ENCODE measurements around the gene HK1.

Gene HK1

DNA sequence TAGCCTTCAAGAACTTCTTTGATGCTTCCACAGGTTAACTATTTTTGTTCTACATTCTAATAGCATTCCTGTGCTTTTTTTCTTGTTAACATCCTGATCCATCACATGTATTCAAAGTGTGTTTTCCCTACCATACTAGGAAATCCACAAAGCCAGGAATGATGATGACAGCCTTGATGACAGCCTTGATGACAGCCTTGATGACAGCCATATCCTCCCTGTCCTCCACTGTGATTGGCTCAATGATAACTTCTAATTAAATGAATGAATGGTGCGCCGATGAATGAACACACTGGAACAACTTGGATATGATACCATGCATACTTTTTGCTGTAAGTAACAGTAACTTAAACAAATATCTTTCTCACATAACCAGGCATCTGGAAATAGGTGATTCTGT, 146.7 kb downstream of the HK1 start:
- H3K4me3 ChIP-seq (ENCODE audit: control insufficient read depth, low read depth, low read length): no peak overlapping the region
- TF ChIP-seq, protein P1, sequence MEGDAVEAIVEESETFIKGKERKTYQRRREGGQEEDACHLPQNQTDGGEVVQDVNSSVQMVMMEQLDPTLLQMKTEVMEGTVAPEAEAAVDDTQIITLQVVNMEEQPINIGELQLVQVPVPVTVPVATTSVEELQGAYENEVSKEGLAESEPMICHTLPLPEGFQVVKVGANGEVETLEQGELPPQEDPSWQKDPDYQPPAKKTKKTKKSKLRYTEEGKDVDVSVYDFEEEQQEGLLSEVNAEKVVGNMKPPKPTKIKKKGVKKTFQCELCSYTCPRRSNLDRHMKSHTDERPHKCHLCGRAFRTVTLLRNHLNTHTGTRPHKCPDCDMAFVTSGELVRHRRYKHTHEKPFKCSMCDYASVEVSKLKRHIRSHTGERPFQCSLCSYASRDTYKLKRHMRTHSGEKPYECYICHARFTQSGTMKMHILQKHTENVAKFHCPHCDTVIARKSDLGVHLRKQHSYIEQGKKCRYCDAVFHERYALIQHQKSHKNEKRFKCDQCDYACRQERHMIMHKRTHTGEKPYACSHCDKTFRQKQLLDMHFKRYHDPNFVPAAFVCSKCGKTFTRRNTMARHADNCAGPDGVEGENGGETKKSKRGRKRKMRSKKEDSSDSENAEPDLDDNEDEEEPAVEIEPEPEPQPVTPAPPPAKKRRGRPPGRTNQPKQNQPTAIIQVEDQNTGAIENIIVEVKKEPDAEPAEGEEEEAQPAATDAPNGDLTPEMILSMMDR (conservative IDR thresholded peaks at IDR 0.05; ENCODE audit: control insufficient read depth, insufficient read depth, low read depth, low read length): no peak
- DNase-seq (ENCODE audit: low read depth): no peak

DNA sequence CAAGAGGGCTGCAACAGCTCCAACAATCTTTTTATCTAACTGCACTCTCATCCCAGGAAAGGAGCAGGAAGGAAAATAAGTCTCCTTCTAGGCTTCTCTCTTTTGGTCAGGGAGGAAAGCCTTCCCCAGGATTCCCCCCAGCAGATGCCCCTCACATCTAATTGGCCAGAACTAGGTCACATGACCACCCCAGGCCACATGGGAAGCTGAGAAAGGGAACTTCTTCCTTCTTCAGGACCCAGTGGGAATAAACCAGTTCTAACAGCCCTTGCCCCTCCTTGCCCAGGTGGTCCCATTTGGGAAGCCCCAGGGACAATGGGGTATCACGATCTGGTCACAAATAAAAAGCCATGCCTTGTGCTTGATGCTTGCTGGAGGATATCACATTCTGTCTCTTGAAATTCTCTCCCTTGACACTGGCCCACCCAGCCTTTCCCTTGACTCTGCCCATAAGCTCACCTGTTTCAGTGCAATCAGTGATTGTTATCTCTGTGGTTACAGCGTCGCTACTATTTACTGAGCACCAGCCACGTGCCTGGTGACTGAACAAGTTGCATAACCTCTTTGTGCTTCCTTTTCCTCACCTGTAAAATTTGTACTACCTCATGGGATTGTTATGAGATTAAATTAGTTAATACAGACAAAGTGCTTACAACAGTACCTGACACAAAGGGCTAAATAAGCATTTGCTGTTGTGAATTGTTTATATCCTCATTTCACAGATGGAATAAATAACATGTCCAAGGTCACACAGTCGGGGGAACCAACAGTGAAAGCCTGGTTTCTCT, 147.4 kb downstream of the HK1 start:
- TF ChIP-seq, protein P1 (conservative IDR thresholded peaks at IDR 0.05; ENCODE audit: control insufficient read depth, insufficient read depth, low read depth, low read length): no peak
- no peak for DNase-seq (ENCODE audit: low read depth)
- H3K4me3 ChIP-seq (ENCODE audit: control insufficient read depth, low read depth, low read length): no peak overlapping the region

DNA sequence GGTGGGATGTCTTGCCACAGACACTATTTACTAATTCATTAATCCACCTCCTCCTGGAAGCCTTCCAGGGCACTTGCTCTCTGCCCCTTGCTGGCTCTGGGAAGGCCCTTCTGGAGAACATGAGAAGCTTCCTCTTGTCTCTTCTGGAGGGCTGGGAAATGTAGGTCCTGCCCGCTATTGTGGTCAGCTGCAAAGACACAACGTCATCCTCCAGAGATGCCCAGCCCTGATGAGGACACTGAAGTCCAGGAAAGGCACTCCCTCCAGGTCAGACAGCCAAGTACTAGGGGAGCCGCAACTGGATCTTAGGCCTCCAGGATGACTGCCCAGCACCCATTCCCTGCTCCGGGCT, 148.1 kb downstream of the HK1 start:
- TF ChIP-seq, protein P1 (conservative IDR thresholded peaks at IDR 0.05; ENCODE audit: control insufficient read depth, insufficient read depth, low read depth, low read length): no peak
- H3K4me3 ChIP-seq (ENCODE audit: control insufficient read depth, low read depth, low read length): no peak overlapping the region
- DNase-seq (ENCODE audit: low read depth): no peak

DNA sequence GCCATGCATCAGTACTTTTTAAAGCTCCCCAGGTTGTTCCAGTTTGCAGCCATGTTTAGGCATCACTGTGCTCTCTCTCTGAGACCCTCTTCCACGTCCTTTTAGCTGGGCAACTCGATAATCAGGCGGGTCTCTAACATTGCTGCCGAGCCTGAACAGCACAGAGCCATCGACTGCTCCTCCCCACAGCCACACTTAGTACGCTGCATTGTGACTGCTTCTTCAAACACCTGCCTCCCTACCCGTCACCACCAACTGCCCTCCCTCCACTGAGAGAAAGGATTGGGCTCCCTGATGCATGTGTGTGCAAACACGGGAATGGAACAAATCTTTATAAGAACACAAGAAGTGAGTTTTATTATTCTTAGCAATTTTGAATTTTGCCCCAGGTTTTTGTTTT, 149.9 kb downstream of the HK1 start:
- no peak overlapping the region for H3K4me3 ChIP-seq (ENCODE audit: control insufficient read depth, low read depth, low read length)
- no peak for DNase-seq (ENCODE audit: low read depth)
- TF ChIP-seq, protein P1 (conservative IDR thresholded peaks at IDR 0.05; ENCODE audit: control insufficient read depth, insufficient read depth, low read depth, low read length): no peak

DNA sequence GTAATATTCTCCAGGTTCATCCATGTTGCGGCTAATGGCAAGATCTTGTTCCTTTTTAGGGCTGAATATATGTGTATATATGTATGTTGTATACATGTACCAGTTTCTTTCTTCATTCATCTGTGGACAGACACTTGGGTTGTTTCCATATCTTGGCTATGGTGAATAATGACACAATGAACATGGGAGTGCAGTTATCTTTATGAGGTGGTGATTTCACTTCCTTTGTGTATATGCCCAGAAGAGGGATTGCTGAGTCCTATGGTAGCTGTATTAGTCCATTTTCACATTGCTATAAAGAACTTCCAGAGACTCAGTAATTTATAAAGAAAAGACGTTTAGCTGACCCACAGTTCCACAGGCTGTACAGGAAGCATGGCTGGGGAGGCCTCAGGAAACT, 155.9 kb downstream of the HK1 start:
- no peak for DNase-seq (ENCODE audit: low read depth)
- H3K4me3 ChIP-seq (ENCODE audit: control insufficient read depth, low read depth, low read length): no peak overlapping the region
- TF ChIP-seq, protein P1 (conservative IDR thresholded peaks at IDR 0.05; ENCODE audit: control insufficient read depth, insufficient read depth, low read depth, low read length): no peak

DNA sequence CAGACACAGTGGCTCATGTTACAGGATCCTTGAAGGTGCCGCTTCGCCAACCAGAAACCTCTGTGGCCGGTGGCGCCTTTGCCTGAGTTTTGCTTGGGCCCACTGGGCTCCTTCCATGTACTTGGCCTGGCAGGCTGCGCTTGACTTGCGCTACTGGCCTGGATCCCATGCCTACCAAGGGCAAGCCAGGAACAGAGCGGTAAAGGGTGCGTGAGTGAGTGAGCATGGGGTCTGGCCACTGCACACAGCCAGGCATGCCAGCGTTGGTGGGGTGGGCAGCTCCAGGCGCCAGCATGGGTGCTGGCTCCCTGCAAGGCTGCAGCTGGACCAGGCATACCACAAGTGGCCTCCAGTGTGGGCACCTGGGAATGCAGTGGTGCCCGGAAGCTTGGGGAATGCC, 156.6 kb downstream of the HK1 start:
- H3K4me3 ChIP-seq (ENCODE audit: control insufficient read depth, low read depth, low read length): no peak overlapping the region
- TF ChIP-seq, protein P1 (conservative IDR thresholded peaks at IDR 0.05; ENCODE audit: control insufficient read depth, insufficient read depth, low read depth, low read length): no peak
- DNase-seq (ENCODE audit: low read depth): no peak
